ENCODE measurements around the gene ANAPC7.
"Not testable (repeated sequence)": the region's sequence is repeated elsewhere in the genome, so short reads cannot be mapped to it uniquely, and the experiment has no call there.

- TF ChIP-seq CTCF (IDR thresholded peaks at IDR 0.05; ENCODE audit: low read depth, low read length); EZH2phosphoT487 (IDR thresholded peaks at IDR 0.05; ENCODE audit: low read depth): not testable (repeated sequence)
Observed at GRCh38 chr12:110340261-110340660, 63.2 kb downstream of the ANAPC7 start.
